Muscle of leg (tissue), 11 donors: ENCODE results near the gene INSYN2B. TPM values are rescaled to one million over a fixed set of nuclear protein-coding genes. Genes with fewer than 3 reads are reported as not detected.

Experiments
- DNase-seq: peaks from one replicate; pipeline ENCODE4 v3.0.0; 2013
- H3K27ac ChIP-seq: one replicate; pipeline ENCODE4 v1.5.1; 2013; ENCODE audit warnings: mild to moderate bottlenecking, low read length, control low read depth
- H3K27me3 ChIP-seq: one replicate; pipeline ENCODE4 v1.6.1; 2013; ENCODE audit warnings: low read length; ENCODE audit not compliant: control insufficient read depth, insufficient read depth
- H3K36me3 ChIP-seq: one replicate; pipeline ENCODE4 v1.6.1; 2013; ENCODE audit warnings: low read length; ENCODE audit not compliant: control insufficient read depth, insufficient read depth
- H3K4me1 ChIP-seq: one replicate; pipeline ENCODE4 v1.6.1; 2013; ENCODE audit warnings: low read length; ENCODE audit not compliant: control insufficient read depth, insufficient read depth
- H3K4me3 ChIP-seq: one replicate; pipeline ENCODE4 v1.5.1; 2013; ENCODE audit warnings: low read length, control low read depth
- H3K9me3 ChIP-seq: replicated peaks from 2 replicates; pipeline ENCODE4 v1.6.1; 2013; ENCODE audit warnings: low read depth, low read length; ENCODE audit not compliant: control insufficient read depth
- WGBS: methylation state at CpG from one replicate; pipeline ENCODE4 v1.1.5; 2013; ENCODE audit warnings: missing lambda C conversion rate; ENCODE audit not compliant: insufficient coverage; 5-methylcytosine and 5-hydroxymethylcytosine counted together
- polyA plus RNA-seq, 8 donors: library from polyadenylated mRNA; unstranded; fragments of 120-200 nt; gene quantifications; one replicate each; pipeline versions ENCODE4 v1.2.1 to v1.2.3, GENCODE V29; 2013; ENCODE audit warnings: inconsistent platforms in 1 of 8, low replicate concordance in 1 of 8; ENCODE audit not compliant: insufficient read length in 8 of 8, insufficient read depth in 1 of 8
- total RNA-seq: library from RNA; stranded (reverse); fragments of 120-200 nt; gene quantifications from one replicate; pipeline ENCODE4 v1.2.4, GENCODE V29; 2013

INSYN2B gene
- total and polyA plus RNA-seq, 9 donors = 0.04 to 0.46 (median 0.26) TPM

DNA sequence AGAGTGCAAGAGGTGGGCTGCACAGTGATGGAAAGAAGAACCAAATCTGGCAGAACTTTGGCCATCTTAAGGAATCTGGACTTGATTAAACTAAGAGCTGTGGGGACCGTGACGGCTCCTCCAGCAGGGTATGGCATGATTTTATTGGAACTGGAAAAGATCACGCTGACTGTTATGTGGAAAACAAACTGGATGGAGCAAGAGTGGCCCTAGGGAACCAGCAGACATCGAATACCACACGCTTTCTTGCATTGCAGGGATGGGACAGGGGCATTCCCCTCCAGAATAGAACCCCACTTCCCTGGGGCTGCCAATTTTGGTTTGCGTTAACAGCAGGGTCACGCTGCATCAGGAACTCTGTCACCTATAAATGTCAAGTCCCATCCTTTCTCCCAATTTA is 38.8 kb downstream of the INSYN2B start:
- Histone ChIP-seq H3K27me3 (no peaks in the 10 kb centered on the region), H3K36me3 (no peaks in the 10 kb centered on the region), H3K27ac (no peak overlapping the region), H3K4me3 (no peak overlapping the region), H3K9me3 (no peaks in the 10 kb centered on the region), H3K4me1 (peaks cover 7% of the 10 kb centered on the region)
- DNase-seq = peak; percentile 6
- WGBS = 48% methylated on average over 7 of the region's 7 CpGs

DNA sequence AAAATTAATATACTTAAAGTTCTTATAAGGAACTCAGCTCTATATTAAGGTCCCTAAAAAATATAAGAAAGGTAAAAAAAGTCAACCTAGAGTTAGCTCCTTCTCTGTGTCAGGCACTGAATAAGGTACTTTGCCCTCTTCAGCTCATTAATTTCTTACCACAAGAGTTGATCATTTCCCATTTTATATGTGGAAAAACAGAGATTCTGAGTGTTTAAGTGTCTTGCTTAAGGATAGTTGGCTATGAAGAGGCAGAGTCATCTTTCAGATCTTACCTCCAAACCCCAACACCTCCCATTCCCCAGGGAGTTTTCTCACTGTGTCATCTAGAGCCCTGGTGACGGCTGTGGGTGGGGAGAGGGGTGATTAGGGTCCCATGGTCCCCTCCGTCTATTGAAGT is 40.6 kb downstream of the INSYN2B start:
- Histone ChIP-seq H3K36me3 (no peaks in the 10 kb centered on the region), H3K4me1 (no peaks in the 10 kb centered on the region), H3K4me3 (no peak overlapping the region), H3K9me3 (no peaks in the 10 kb centered on the region), H3K27me3 (no peaks in the 10 kb centered on the region), H3K27ac (no peak overlapping the region)
- no CpG with 5 or more reads among the region's 2 CpGs for WGBS
- DNase-seq = no peak

DNA sequence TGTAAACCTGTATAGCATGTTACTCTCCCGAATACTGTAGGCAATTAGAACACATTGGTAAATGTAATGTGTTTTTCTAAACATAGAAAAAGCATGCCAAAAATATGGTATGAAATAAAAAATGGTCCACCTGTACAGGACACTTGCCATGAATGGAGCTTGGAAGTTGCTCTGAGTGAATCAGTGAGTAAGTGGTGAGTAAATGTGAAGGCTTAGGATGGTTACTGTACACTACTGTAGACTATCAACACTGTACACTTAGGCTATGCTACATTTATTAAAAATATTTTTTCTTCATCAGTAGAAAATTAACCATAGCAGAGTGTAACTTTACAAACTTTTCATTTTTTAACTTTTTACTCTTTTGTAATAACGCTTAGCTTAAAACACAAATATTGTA is 41.9 kb downstream of the INSYN2B start:
- no CpG with 5 or more reads among the region's 2 CpGs for WGBS
- Histone ChIP-seq H3K9me3 (no peaks in the 10 kb centered on the region), H3K36me3 (no peaks in the 10 kb centered on the region), H3K27ac (no peak overlapping the region), H3K4me3 (no peak overlapping the region), H3K4me1 (no peaks in the 10 kb centered on the region), H3K27me3 (no peaks in the 10 kb centered on the region)
- no peak for DNase-seq

DNA sequence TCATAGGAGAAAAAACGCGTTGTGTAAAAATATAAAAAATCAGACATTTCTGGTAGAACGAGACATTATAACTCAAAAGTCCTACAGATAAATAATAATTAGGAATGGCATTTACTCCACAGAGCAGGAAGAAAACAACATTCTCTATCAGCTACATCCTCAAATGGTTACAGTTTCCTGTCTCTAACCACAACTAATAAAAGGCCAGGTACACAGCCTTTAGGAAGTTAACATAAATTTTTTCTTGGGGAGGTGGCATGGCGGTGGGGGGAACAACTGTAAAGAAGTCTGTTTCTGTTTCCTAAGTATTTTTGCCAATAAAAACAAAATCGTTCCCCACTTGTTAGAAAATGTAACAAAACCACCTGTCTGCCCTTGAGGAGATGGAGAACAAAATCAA is 44.5 kb downstream of the INSYN2B start:
- H3K4me1 ChIP-seq = no peaks in the 10 kb centered on the region
- H3K4me3 ChIP-seq = no peak overlapping the region
- H3K36me3 ChIP-seq = no peaks in the 10 kb centered on the region
- no peaks in the 10 kb centered on the region for H3K27me3 ChIP-seq
- no peaks in the 10 kb centered on the region for H3K9me3 ChIP-seq
- WGBS = no CpG with 5 or more reads among the region's 5 CpGs
- DNase-seq = no peak
- H3K27ac ChIP-seq = no peak overlapping the region

DNA sequence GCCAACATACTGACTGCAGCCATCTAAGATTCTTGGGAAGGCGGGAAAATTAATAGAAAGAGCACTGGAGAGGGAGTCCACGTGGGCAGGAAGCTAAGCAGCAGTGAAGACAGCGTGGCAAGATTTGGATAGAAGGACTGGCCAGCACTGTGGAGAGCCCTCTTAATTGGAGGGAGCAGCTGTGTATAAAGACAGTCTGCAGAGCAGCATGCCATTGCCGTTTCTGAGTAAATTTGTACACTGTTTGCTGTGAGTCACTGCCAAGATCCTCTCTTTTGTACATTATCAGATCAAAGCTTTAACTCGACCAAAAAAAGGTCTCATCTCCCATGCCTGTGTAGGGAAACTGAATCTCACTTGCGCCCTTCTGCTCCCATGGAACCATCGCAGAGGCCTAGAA is 45.3 kb downstream of the INSYN2B start:
- H3K9me3 ChIP-seq = no peaks in the 10 kb centered on the region
- no peak overlapping the region for H3K4me3 ChIP-seq
- no peaks in the 10 kb centered on the region for H3K4me1 ChIP-seq
- no peaks in the 10 kb centered on the region for H3K27me3 ChIP-seq
- DNase-seq = no peak
- H3K27ac ChIP-seq = no peak overlapping the region
- 81% methylated on average over 6 of the region's 7 CpGs for WGBS
- H3K36me3 ChIP-seq = no peaks in the 10 kb centered on the region

GRCh38 chr5:169933616-169934015 is 46.7 kb downstream of the INSYN2B start:
- Histone ChIP-seq H3K4me3 (no peak overlapping the region), H3K36me3 (no peaks in the 10 kb centered on the region), H3K4me1 (no peaks in the 10 kb centered on the region), H3K9me3 (no peaks in the 10 kb centered on the region), H3K27me3 (no peaks in the 10 kb centered on the region), H3K27ac (no peak overlapping the region)
- 47% methylated on average over 3 of the region's 7 CpGs for WGBS
- DNase-seq = no peak

- no peaks in the 10 kb centered on the region for H3K4me1 ChIP-seq
- H3K27ac ChIP-seq = no peak overlapping the region
- no peak for DNase-seq
- WGBS = no CpG with 5 or more reads among the region's 1 CpG
- no peaks in the 10 kb centered on the region for H3K27me3 ChIP-seq
- H3K36me3 ChIP-seq = no peaks in the 10 kb centered on the region
- H3K9me3 ChIP-seq = no peaks in the 10 kb centered on the region
- H3K4me3 ChIP-seq = no peak overlapping the region
These were observed 47.2 kb downstream of the INSYN2B start for GRCh38 chr5:169933127-169933526.

DNA sequence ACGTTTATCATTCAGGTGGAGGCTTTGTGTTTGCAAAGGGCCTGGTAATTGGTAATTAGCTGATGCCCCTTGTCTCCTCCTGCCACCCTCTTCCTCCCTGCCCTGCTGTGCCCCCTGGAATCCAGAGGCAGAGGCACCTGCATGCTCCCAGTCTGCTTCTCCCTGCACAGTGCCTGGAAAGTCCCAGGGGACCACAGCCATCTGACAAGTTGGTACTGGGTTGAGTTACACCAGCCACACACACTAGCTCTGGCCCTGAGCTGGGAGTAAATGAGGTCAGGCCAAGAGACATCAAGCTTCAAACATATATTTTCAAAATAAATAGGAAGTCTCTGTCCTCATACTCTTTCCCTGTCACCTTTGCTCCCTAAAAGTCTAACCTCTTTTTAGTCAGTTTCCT is 56.3 kb downstream of the INSYN2B start:
- Histone ChIP-seq H3K4me3 (no peak overlapping the region), H3K27me3 (no peaks in the 10 kb centered on the region), H3K36me3 (no peaks in the 10 kb centered on the region), H3K27ac (no peak overlapping the region), H3K4me1 (no peaks in the 10 kb centered on the region), H3K9me3 (no peaks in the 10 kb centered on the region)
- no peak for DNase-seq
- WGBS = 33% methylated on average over 1 of the region's 1 CpG

DNA sequence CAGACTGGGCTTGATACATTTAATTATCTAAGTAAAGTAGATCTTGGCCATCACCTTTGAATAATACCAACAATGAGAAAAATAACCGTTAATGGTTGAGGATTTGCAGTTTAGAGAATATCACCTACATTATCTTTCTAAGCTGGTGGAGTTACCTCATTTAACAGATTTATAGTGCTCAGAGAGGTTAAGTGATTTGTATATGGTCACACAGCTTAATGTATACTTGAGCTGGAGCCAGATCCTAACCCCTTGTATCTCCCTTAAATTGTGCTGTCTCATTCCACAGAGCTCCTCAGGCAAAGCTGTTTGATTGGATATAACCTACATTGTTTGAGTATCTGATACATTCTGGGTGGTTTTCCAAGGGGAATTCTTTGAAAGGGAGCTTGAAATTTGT is 57.8 kb downstream of the INSYN2B start:
- Histone ChIP-seq H3K4me3 (no peak overlapping the region), H3K27ac (no peak overlapping the region), H3K4me1 (no peaks in the 10 kb centered on the region), H3K36me3 (no peaks in the 10 kb centered on the region), H3K9me3 (no peaks in the 10 kb centered on the region), H3K27me3 (no peaks in the 10 kb centered on the region)
- DNase-seq = no peak
- no CpG with 5 or more reads among the region's 1 CpG for WGBS

DNA sequence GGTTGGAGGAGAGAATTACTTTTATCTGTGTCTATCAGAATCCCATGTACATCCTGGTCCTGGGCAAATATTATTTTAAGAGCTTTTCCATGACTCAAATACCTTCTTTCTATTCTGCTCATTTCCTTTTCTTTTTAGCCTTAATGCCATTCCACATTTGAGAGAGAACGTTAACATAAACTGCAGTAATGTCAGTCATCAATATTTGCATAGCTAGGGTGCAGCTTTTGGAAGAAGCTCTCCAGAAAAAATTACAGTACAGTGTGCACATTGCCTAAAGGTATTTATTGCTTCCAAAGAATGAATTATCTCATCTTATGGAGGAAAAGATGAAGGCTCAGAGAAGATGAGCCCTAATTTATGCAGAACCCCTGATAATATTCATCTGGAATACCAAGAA is 58.3 kb downstream of the INSYN2B start:
- Histone ChIP-seq H3K4me1 (no peaks in the 10 kb centered on the region), H3K9me3 (no peaks in the 10 kb centered on the region), H3K27me3 (no peaks in the 10 kb centered on the region), H3K27ac (no peak overlapping the region), H3K36me3 (no peaks in the 10 kb centered on the region), H3K4me3 (no peak overlapping the region)
- no CpG with 5 or more reads among the region's 1 CpG for WGBS
- no peak for DNase-seq

GRCh38 chr5:169921384-169921783 is 58.9 kb downstream of the INSYN2B start:
- Histone ChIP-seq H3K27me3 (no peaks in the 10 kb centered on the region), H3K4me3 (no peak overlapping the region), H3K27ac (no peak overlapping the region), H3K4me1 (no peaks in the 10 kb centered on the region), H3K9me3 (no peaks in the 10 kb centered on the region), H3K36me3 (no peaks in the 10 kb centered on the region)
- DNase-seq = no peak
- no CpG with 5 or more reads among the region's 3 CpGs for whole genome bisulfite sequencing
